ENCODE measurements around the gene MYOM1. TPM values are rescaled to one million over a fixed set of nuclear protein-coding genes. Genes with fewer than 3 reads are reported as not detected.

Gene MYOM1
- total RNA-seq, 4 donors from 2014 or later: 2.3 to 3.1 (median 3.1) TPM

- H3K4me3 ChIP-seq (replicated peaks in 1 of 3): no peak overlapping the region
- intact Hi-C loops (cut with DNase I): no loop called here
- H3K27me3 ChIP-seq: no peaks in the 10 kb centered on the region
- no peak overlapping the region for H3K27ac ChIP-seq
- WGBS, 2 donors: 72 to 74% methylated on average over 10 of the region's 10 CpGs
- no peaks in the 10 kb centered on the region for H3K4me1 ChIP-seq
- no peak for DNase-seq
- H3K9me3 ChIP-seq: no peaks in the 10 kb centered on the region
- TF ChIP-seq CTCF (IDR thresholded peaks at IDR 0.05): no peak
- TF ChIP-seq POLR2A (IDR thresholded peaks at IDR 0.05): no peak
- H3K36me3 ChIP-seq: no peaks in the 10 kb centered on the region
Measured at GRCh38 chr18:3135536-3135935, 84.2 kb downstream of the MYOM1 start.

- Histone ChIP-seq H3K9me3 (no peaks in the 10 kb centered on the region), H3K4me3 (replicated peaks in 1 of 3) (no peak overlapping the region), H3K36me3 (no peaks in the 10 kb centered on the region), H3K27me3 (no peaks in the 10 kb centered on the region), H3K4me1 (no peaks in the 10 kb centered on the region), H3K27ac (no peak overlapping the region)
- intact Hi-C loops (cut with DNase I): no loop called here
- WGBS, 2 donors: 92 to 95% methylated on average over 3 of the region's 3 CpGs
- no peak for DNase-seq
- TF ChIP-seq CTCF (IDR thresholded peaks at IDR 0.05) (no peak), POLR2A (IDR thresholded peaks at IDR 0.05) (no peak)
Measured at GRCh38 chr18:3132700-3133099, 87.1 kb downstream of the MYOM1 start.

- Histone ChIP-seq H3K4me3 (replicated peaks in 1 of 3) (no peak overlapping the region), H3K4me1 (no peaks in the 10 kb centered on the region), H3K9me3 (no peaks in the 10 kb centered on the region), H3K27ac (no peak overlapping the region), H3K36me3 (no peaks in the 10 kb centered on the region), H3K27me3 (no peaks in the 10 kb centered on the region)
- intact Hi-C loops (cut with DNase I): no loop called here
- 57 to 70% methylated on average over 2 of the region's 2 CpGs for WGBS, 2 donors
- no peak for DNase-seq
- TF ChIP-seq POLR2A (IDR thresholded peaks at IDR 0.05) (no peak), CTCF (IDR thresholded peaks at IDR 0.05) (no peak)
Measured at GRCh38 chr18:3130344-3130743, 89.4 kb downstream of the MYOM1 start.

- no peak overlapping the region for H3K4me3 ChIP-seq (replicated peaks in 1 of 3)
- H3K4me1 ChIP-seq: no peaks in the 10 kb centered on the region
- no peaks in the 10 kb centered on the region for H3K27me3 ChIP-seq
- 30% methylated on average over 16 of the region's 16 CpGs for WGBS, 2 donors
- peak; percentile 68 to 75 for DNase-seq
- H3K27ac ChIP-seq: no peak overlapping the region
- intact Hi-C loops (cut with DNase I): no loop called here
- no peaks in the 10 kb centered on the region for H3K9me3 ChIP-seq
- TF ChIP-seq CTCF (IDR thresholded peaks at IDR 0.05): peak; percentile 42 to 78 (median 48)
- no peak for TF ChIP-seq POLR2A (IDR thresholded peaks at IDR 0.05)
- H3K36me3 ChIP-seq: no peaks in the 10 kb centered on the region
Measured at GRCh38 chr18:3129053-3129864, 90.5 kb downstream of the MYOM1 start.

- no peak for DNase-seq
- H3K27me3 ChIP-seq: no peaks in the 10 kb centered on the region
- WGBS, 2 donors: 95% methylated on average over 9 of the region's 9 CpGs
- H3K27ac ChIP-seq: no peak overlapping the region
- H3K9me3 ChIP-seq: no peaks in the 10 kb centered on the region
- no peaks in the 10 kb centered on the region for H3K4me1 ChIP-seq
- intact Hi-C loops (cut with DNase I): no loop called here
- H3K36me3 ChIP-seq: no peaks in the 10 kb centered on the region
- TF ChIP-seq CTCF (IDR thresholded peaks at IDR 0.05) (no peak), POLR2A (IDR thresholded peaks at IDR 0.05) (no peak)
- H3K4me3 ChIP-seq (replicated peaks in 1 of 3): no peak overlapping the region
Measured at GRCh38 chr18:3126457-3127097, 93.2 kb downstream of the MYOM1 start.

Measured in thyroid gland (tissue), 4 donors.